ENCODE measurements around the gene RIT1. TPM values are rescaled to one million over a fixed set of nuclear protein-coding genes. Genes with fewer than 3 reads are reported as not detected.

The RIT1 gene
- total RNA-seq, 1 experiment from 2014 or later = 27.2 TPM

DNA sequence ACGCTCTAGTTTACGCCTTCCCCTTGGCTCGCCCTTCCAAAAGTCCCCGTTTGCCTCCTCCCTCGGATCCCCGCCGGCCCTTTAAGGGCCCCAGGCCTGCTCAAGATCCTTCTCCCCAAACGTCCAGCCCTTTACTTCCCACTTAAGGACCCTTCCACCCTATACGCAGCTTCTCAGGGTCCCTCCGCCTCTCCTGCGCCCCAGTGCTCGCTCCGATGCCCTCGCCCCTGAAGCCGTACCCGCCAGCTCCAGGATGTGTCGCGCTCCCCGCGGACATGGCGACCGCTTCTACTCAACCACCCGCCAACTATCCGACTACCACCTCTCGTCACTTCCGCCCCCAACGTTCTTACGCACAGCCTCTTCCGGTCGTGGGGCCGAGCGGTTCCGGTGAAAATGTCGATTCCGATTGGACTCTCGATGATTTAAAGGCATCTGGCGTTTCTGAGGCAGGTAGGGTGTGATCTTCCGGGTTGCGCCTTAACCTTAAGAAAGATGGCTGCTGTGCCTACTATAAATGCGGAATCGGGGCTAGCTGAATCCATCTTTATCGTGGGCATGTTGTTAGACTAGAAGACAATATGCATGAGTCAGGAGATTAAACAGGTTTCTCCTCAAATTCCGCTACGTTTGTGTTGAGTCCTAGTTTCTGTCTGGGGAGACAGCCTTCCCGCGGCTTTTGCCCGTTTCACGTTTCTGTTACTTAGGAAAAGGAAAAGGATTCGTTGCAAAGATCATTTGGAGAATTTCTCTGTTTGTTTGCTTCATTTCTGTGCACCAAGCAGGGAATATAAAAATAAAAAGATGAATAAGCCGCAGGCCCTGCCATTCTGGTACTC lies 23.2 kb upstream of the RIT1 start, which contains the start of gene KHDC4 (continued):
- TF ChIP-seq, protein P1, sequence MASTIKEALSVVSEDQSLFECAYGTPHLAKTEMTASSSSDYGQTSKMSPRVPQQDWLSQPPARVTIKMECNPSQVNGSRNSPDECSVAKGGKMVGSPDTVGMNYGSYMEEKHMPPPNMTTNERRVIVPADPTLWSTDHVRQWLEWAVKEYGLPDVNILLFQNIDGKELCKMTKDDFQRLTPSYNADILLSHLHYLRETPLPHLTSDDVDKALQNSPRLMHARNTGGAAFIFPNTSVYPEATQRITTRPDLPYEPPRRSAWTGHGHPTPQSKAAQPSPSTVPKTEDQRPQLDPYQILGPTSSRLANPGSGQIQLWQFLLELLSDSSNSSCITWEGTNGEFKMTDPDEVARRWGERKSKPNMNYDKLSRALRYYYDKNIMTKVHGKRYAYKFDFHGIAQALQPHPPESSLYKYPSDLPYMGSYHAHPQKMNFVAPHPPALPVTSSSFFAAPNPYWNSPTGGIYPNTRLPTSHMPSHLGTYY (CRISPR knock-in tag; IDR thresholded peaks at IDR 0.05) = no peak
- TF ChIP-seq JUN (CRISPR knock-in tag; IDR thresholded peaks at IDR 0.05) = 0 out of 2 replicates have a peak, but pooled peaks have one; percentile 22
- no peak; the same call in 1 of the 2 replicates for TF ChIP-seq SMAD3 (CRISPR knock-in tag; IDR thresholded peaks at IDR 0.05; ENCODE audit: borderline replicate concordance)
- TF ChIP-seq TCF7 (CRISPR knock-in tag; IDR thresholded peaks at IDR 0.05; ENCODE audit: low read depth) = no peak
- TF ChIP-seq, protein P2, sequence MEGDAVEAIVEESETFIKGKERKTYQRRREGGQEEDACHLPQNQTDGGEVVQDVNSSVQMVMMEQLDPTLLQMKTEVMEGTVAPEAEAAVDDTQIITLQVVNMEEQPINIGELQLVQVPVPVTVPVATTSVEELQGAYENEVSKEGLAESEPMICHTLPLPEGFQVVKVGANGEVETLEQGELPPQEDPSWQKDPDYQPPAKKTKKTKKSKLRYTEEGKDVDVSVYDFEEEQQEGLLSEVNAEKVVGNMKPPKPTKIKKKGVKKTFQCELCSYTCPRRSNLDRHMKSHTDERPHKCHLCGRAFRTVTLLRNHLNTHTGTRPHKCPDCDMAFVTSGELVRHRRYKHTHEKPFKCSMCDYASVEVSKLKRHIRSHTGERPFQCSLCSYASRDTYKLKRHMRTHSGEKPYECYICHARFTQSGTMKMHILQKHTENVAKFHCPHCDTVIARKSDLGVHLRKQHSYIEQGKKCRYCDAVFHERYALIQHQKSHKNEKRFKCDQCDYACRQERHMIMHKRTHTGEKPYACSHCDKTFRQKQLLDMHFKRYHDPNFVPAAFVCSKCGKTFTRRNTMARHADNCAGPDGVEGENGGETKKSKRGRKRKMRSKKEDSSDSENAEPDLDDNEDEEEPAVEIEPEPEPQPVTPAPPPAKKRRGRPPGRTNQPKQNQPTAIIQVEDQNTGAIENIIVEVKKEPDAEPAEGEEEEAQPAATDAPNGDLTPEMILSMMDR (IDR thresholded peaks at IDR 0.05) = no peak
- no peak for TF ChIP-seq NR1H2 (CRISPR knock-in tag; IDR thresholded peaks at IDR 0.05)
- no peak for TF ChIP-seq NR3C1 (CRISPR knock-in tag; conservative IDR thresholded peaks at IDR 0.05; ENCODE audit: low read depth)
- no peak for TF ChIP-seq ZNF416 (CRISPR knock-in tag; IDR thresholded peaks at IDR 0.05)
- no peak for TF ChIP-seq GRHL2 (CRISPR knock-in tag; IDR thresholded peaks at IDR 0.05; ENCODE audit: insufficient replicate concordance, severe bottlenecking)
- TF ChIP-seq, protein P3, sequence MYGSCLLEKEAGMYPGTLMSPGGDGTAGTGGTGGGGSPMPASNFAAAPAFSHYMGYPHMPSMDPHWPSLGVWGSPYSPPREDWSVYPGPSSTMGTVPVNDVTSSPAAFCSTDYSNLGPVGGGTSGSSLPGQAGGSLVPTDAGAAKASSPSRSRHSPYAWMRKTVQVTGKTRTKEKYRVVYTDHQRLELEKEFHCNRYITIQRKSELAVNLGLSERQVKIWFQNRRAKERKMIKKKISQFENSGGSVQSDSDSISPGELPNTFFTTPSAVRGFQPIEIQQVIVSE (CRISPR knock-in tag; IDR thresholded peaks at IDR 0.05; ENCODE audit: borderline replicate concordance) = no peak
- TF ChIP-seq CBFB (CRISPR knock-in tag; IDR thresholded peaks at IDR 0.05; ENCODE audit: low read depth) = no peak
- peak; percentile 20; the same call in 1 of the 2 replicates for TF ChIP-seq KAT7 (CRISPR knock-in tag; IDR thresholded peaks at IDR 0.05; ENCODE audit: borderline replicate concordance)
- TF ChIP-seq, protein P4, sequence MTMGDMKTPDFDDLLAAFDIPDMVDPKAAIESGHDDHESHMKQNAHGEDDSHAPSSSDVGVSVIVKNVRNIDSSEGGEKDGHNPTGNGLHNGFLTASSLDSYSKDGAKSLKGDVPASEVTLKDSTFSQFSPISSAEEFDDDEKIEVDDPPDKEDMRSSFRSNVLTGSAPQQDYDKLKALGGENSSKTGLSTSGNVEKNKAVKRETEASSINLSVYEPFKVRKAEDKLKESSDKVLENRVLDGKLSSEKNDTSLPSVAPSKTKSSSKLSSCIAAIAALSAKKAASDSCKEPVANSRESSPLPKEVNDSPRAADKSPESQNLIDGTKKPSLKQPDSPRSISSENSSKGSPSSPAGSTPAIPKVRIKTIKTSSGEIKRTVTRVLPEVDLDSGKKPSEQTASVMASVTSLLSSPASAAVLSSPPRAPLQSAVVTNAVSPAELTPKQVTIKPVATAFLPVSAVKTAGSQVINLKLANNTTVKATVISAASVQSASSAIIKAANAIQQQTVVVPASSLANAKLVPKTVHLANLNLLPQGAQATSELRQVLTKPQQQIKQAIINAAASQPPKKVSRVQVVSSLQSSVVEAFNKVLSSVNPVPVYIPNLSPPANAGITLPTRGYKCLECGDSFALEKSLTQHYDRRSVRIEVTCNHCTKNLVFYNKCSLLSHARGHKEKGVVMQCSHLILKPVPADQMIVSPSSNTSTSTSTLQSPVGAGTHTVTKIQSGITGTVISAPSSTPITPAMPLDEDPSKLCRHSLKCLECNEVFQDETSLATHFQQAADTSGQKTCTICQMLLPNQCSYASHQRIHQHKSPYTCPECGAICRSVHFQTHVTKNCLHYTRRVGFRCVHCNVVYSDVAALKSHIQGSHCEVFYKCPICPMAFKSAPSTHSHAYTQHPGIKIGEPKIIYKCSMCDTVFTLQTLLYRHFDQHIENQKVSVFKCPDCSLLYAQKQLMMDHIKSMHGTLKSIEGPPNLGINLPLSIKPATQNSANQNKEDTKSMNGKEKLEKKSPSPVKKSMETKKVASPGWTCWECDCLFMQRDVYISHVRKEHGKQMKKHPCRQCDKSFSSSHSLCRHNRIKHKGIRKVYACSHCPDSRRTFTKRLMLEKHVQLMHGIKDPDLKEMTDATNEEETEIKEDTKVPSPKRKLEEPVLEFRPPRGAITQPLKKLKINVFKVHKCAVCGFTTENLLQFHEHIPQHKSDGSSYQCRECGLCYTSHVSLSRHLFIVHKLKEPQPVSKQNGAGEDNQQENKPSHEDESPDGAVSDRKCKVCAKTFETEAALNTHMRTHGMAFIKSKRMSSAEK (CRISPR knock-in tag; IDR thresholded peaks at IDR 0.05; ENCODE audit: borderline replicate concordance) = no peak
- TF ChIP-seq FOXP1 (CRISPR knock-in tag; IDR thresholded peaks at IDR 0.05; ENCODE audit: borderline replicate concordance) = peak; percentile 70; the same call in 1 of the 2 replicates
- TF ChIP-seq, protein P5, sequence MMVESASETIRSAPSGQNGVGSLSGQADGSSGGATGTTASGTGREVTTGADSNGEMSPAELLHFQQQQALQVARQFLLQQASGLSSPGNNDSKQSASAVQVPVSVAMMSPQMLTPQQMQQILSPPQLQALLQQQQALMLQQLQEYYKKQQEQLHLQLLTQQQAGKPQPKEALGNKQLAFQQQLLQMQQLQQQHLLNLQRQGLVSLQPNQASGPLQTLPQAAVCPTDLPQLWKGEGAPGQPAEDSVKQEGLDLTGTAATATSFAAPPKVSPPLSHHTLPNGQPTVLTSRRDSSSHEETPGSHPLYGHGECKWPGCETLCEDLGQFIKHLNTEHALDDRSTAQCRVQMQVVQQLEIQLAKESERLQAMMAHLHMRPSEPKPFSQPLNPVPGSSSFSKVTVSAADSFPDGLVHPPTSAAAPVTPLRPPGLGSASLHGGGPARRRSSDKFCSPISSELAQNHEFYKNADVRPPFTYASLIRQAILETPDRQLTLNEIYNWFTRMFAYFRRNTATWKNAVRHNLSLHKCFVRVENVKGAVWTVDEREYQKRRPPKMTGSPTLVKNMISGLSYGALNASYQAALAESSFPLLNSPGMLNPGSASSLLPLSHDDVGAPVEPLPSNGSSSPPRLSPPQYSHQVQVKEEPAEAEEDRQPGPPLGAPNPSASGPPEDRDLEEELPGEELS (CRISPR knock-in tag; IDR thresholded peaks at IDR 0.05) = no peak
- TF ChIP-seq, protein P6, sequence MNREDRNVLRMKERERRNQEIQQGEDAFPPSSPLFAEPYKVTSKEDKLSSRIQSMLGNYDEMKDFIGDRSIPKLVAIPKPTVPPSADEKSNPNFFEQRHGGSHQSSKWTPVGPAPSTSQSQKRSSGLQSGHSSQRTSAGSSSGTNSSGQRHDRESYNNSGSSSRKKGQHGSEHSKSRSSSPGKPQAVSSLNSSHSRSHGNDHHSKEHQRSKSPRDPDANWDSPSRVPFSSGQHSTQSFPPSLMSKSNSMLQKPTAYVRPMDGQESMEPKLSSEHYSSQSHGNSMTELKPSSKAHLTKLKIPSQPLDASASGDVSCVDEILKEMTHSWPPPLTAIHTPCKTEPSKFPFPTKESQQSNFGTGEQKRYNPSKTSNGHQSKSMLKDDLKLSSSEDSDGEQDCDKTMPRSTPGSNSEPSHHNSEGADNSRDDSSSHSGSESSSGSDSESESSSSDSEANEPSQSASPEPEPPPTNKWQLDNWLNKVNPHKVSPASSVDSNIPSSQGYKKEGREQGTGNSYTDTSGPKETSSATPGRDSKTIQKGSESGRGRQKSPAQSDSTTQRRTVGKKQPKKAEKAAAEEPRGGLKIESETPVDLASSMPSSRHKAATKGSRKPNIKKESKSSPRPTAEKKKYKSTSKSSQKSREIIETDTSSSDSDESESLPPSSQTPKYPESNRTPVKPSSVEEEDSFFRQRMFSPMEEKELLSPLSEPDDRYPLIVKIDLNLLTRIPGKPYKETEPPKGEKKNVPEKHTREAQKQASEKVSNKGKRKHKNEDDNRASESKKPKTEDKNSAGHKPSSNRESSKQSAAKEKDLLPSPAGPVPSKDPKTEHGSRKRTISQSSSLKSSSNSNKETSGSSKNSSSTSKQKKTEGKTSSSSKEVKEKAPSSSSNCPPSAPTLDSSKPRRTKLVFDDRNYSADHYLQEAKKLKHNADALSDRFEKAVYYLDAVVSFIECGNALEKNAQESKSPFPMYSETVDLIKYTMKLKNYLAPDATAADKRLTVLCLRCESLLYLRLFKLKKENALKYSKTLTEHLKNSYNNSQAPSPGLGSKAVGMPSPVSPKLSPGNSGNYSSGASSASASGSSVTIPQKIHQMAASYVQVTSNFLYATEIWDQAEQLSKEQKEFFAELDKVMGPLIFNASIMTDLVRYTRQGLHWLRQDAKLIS (CRISPR knock-in tag; IDR thresholded peaks at IDR 0.05; ENCODE audit: borderline replicate concordance) = no peak
- TF ChIP-seq, protein P7, sequence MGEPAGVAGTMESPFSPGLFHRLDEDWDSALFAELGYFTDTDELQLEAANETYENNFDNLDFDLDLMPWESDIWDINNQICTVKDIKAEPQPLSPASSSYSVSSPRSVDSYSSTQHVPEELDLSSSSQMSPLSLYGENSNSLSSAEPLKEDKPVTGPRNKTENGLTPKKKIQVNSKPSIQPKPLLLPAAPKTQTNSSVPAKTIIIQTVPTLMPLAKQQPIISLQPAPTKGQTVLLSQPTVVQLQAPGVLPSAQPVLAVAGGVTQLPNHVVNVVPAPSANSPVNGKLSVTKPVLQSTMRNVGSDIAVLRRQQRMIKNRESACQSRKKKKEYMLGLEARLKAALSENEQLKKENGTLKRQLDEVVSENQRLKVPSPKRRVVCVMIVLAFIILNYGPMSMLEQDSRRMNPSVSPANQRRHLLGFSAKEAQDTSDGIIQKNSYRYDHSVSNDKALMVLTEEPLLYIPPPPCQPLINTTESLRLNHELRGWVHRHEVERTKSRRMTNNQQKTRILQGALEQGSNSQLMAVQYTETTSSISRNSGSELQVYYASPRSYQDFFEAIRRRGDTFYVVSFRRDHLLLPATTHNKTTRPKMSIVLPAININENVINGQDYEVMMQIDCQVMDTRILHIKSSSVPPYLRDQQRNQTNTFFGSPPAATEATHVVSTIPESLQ (CRISPR knock-in tag; IDR thresholded peaks at IDR 0.05) = no peak
- no peak for TF ChIP-seq EMX1 (CRISPR knock-in tag; IDR thresholded peaks at IDR 0.05)
- TF ChIP-seq NFATC4 (CRISPR knock-in tag; IDR thresholded peaks at IDR 0.05) = no peak
- no peak; the same call in 1 of the 2 replicates for TF ChIP-seq ESRRA (CRISPR knock-in tag; IDR thresholded peaks at IDR 0.05; ENCODE audit: borderline replicate concordance)
- TF ChIP-seq ZNF263 (CRISPR knock-in tag; IDR thresholded peaks at IDR 0.05; ENCODE audit: low read depth) = no peak
- peak; percentile 71 for TF ChIP-seq SP1 (CRISPR knock-in tag; conservative IDR thresholded peaks at IDR 0.05)

Data from WTC11 (cell line).